Measurements from ENCODE around the gene PARD3B.

GRCh38 chr2:205333351-205333750 is 788.1 kb downstream of the PARD3B start:
- no peak for TF ChIP-seq CTCF (conservative IDR thresholded peaks at IDR 0.05)
- no peak for TF ChIP-seq EZH2 (IDR thresholded peaks at IDR 0.05; ENCODE audit: low read depth)

Measured in PC-9 (cell line).